ENCODE results near the gene LRRN4CL. TPM values are rescaled to one million over a fixed set of nuclear protein-coding genes. Genes with fewer than 3 reads are reported as not detected.
A peak's percentile ranks its signal among the peaks of the same experiment; 100 is the strongest.

LRRN4CL gene
- total and polyA plus RNA-seq, 2 of the 8 experiments (the other 6 are each of a cell fraction or from before 2014, with no cell fraction given): 0.05 to 0.26 TPM

DNA sequence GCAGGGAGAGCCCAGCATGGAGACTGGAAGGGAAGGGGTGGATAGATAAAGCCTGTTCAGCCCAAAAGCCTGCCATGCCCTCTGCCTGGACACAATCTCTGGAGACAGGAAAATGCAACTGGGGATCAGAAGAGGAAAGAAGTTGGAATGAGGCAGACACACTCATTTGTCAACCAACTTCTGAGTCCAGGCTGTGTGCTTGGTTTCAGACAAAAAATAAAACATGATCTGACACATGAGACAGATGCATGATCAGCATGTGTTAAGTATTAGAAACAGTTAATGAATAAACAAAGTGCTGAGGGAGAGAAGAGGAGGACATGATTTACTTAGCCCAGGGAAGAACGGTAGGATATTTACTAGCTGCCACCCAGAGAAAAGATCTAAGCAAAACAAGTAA is 839 bp downstream of the LRRN4CL start:
- H3K9me3 ChIP-seq (ENCODE audit: insufficient read depth in 2 of 2, low read depth in 1 of 2, low read length in 1 of 2): no peaks in the 10 kb centered on the region
- H2BK5ac ChIP-seq (ENCODE audit: low read depth, low read length): no peak overlapping the region
- no peaks in the 10 kb centered on the region for H3K23me2 ChIP-seq (ENCODE audit: low read depth, low read length)
- H2AK5ac ChIP-seq (ENCODE audit: low read depth, low read length): no peak overlapping the region
- H3K9ac ChIP-seq (replicated peaks in 1 of 4; ENCODE audit: extremely low read depth in 1 of 4, low read depth in 3 of 4, low read length in 3 of 4): no peak overlapping the region
- WGBS, 2 experiments (ENCODE audit: extremely low coverage in 1 of 2, insufficient coverage in 1 of 2, insufficient read length in 1 of 2, insufficient replicate concordance in 2 of 2, low coverage in 1 of 2, low lambda C conversion rate in 2 of 2, missing lambda C conversion rate in 1 of 2): 100% methylated on average over 1 of the region's 1 CpG; no CpG with 5 or more reads in 1 of the 2 experiments
- H3K18ac ChIP-seq (ENCODE audit: extremely low read depth, low read length): no peak overlapping the region
- no peak overlapping the region for H3K14ac ChIP-seq (ENCODE audit: insufficient read length)
- ChIA-PET CTCF (ENCODE audit: partially characterized antibody) (interaction anchor here (0.6 to 4.8 kb wide), 6 partner anchors 11 to 293 kb away, joined by 3 to 35 read pairs (median 4); partner anchors contain the start of genes BSCL2, GNG3, LBHD1 and UQCC3), POLR2A (ENCODE audit: partially characterized antibody) (interaction anchor here (0.7 to 61.4 kb wide), 4 partner anchors 18 to 296 kb away, joined by 3 to 2041 read pairs (median 10); partner anchors contain the start of genes BSCL2, C11orf98, CSKMT and GANAB)
- no peak overlapping the region for H3K23ac ChIP-seq (ENCODE audit: insufficient read length)
- DNase-seq (ENCODE audit: low read depth in 1 of 2, low spot score in 2 of 2) (no peak), FAIRE-seq (no peak)
- no peak overlapping the region for H3K4ac ChIP-seq (replicated peaks; ENCODE audit: insufficient read length, low read depth, low read length)
- no peak overlapping the region for H2BK20ac ChIP-seq (ENCODE audit: low read length)
- H3K27me3 ChIP-seq (replicated peaks in 1 of 4; ENCODE audit: control insufficient read depth in 3 of 4, extremely low read depth in 1 of 4, insufficient read depth in 3 of 4, low read length in 3 of 4): no peaks in the 10 kb centered on the region
- H3K79me2 ChIP-seq (ENCODE audit: control insufficient read depth in 1 of 2, insufficient read depth in 2 of 2, low read length in 2 of 2): no peaks in the 10 kb centered on the region
- no peak for TF ChIP-seq POLR2A (IDR thresholded peaks at IDR 0.05; ENCODE audit: control extremely low read depth in 1 of 2, low read depth in 2 of 2, low read length in 2 of 2)
- no peak for TF ChIP-seq NANOG (IDR thresholded peaks at IDR 0.05; ENCODE audit: insufficient read depth, low read depth, low read length, poor library complexity, severe bottlenecking)
- TF ChIP-seq GTF2F1 (IDR thresholded peaks at IDR 0.05; ENCODE audit: borderline replicate concordance, low read depth, low read length): no peak
- TF ChIP-seq, protein P1, sequence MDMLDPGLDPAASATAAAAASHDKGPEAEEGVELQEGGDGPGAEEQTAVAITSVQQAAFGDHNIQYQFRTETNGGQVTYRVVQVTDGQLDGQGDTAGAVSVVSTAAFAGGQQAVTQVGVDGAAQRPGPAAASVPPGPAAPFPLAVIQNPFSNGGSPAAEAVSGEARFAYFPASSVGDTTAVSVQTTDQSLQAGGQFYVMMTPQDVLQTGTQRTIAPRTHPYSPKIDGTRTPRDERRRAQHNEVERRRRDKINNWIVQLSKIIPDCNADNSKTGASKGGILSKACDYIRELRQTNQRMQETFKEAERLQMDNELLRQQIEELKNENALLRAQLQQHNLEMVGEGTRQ (IDR thresholded peaks at IDR 0.05; ENCODE audit: low read length): no peak
- TF ChIP-seq HDAC6 (IDR thresholded peaks at IDR 0.05; ENCODE audit: low read depth, low read length): no peak
- TF ChIP-seq, protein P2, sequence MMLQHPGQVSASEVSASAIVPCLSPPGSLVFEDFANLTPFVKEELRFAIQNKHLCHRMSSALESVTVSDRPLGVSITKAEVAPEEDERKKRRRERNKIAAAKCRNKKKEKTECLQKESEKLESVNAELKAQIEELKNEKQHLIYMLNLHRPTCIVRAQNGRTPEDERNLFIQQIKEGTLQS (IDR thresholded peaks at IDR 0.05; ENCODE audit: insufficient read depth, low read depth, low read length): no peak
- no peak for TF ChIP-seq RBBP5 (IDR thresholded peaks at IDR 0.05; ENCODE audit: borderline replicate concordance, low read depth, low read length)
- TF ChIP-seq GABPA (IDR thresholded peaks at IDR 0.05; ENCODE audit: borderline replicate concordance, insufficient read depth, low read length): no peak
- TF ChIP-seq CHD1 (IDR thresholded peaks at IDR 0.05; ENCODE audit: low read depth, low read length): no peak
- TF ChIP-seq POU5F1 (IDR thresholded peaks at IDR 0.05; ENCODE audit: low read depth, low read length): no peak
- TF ChIP-seq JUN (IDR thresholded peaks at IDR 0.05; ENCODE audit: low read depth, low read length): no peak
- no peak overlapping the region for H3K27ac ChIP-seq (ENCODE audit: low read depth, low read length)
- no peak overlapping the region for H2BK15ac ChIP-seq (ENCODE audit: low read length)
- H4K5ac ChIP-seq (ENCODE audit: insufficient read length, low read depth, low read length): no peak overlapping the region
- peak overlapping the region; percentile 88; the same call in 1 of the 2 replicates for H4K8ac ChIP-seq (ENCODE audit: extremely low read depth, insufficient read depth, low read length)
- no peak overlapping the region for H3K4me3 ChIP-seq (ENCODE audit: extremely low read depth in 1 of 4, insufficient read depth in 2 of 4, low read depth in 3 of 4, low read length in 4 of 4)
- peaks cover 10 to 27% (median 24%) of the 10 kb centered on the region in 4 experiments; a peak in 6 of 8 replicates for H3K36me3 ChIP-seq (ENCODE audit: control insufficient read depth in 2 of 4, insufficient read depth in 4 of 4, low read length in 3 of 4)
- H2BK120ac ChIP-seq (replicated peaks; ENCODE audit: low read depth, low read length): no peak overlapping the region
- H4K91ac ChIP-seq (replicated peaks; ENCODE audit: insufficient read length, low read length): no peak overlapping the region
- H2AFZ ChIP-seq (ENCODE audit: low read length): no peak overlapping the region
- peak overlapping the region in 1 of 2 experiments; percentile 1; a peak in 1 of 4 replicates for H3K4me2 ChIP-seq (ENCODE audit: insufficient read depth in 1 of 2, low read depth in 2 of 2, low read length in 2 of 2)
- H2BK12ac ChIP-seq (ENCODE audit: low read depth, low read length): no peak overlapping the region
- no peak overlapping the region for H3K56ac ChIP-seq (replicated peaks; ENCODE audit: insufficient read length, low read depth, low read length)
- peaks cover 0 to 6% of the 10 kb centered on the region in 2 experiments for H4K20me1 ChIP-seq (replicated peaks in 1 of 2; ENCODE audit: control insufficient read depth in 1 of 2, insufficient read depth in 2 of 2, low read length in 2 of 2)
- peaks cover 0 to 4% (median 0%) of the 10 kb centered on the region in 4 experiments; a peak in 2 of 7 replicates for H3K4me1 ChIP-seq (replicated peaks in 1 of 4; ENCODE audit: control insufficient read depth in 3 of 4, insufficient read depth in 4 of 4, low read length in 3 of 4)
- H3K79me1 ChIP-seq (ENCODE audit: low read depth, low read length): no peaks in the 10 kb centered on the region

All from H1 (cell line).